A673 (cell line): ENCODE data around the gene GRIK1. TPM values are rescaled to one million over a fixed set of nuclear protein-coding genes. Genes with fewer than 3 reads are reported as not detected.

ENCODE experiments used
- BruUV-seq: library from RNA; stranded (reverse); fragments of 400-500 nt; replicated peaks from 2 replicates; lab custom pipeline; 2021; lab: Mats Ljungman, UMichigan
- CTCF ChIA-PET: fragments of 300-600 bp; sonication (Branson Sonifier 250); formaldehyde crosslinking; loops from one replicate; lab custom pipeline; 2022; ENCODE audit warnings: antibody characterized with exemption; lab: Charles Lee
- POLR2A ChIA-PET: fragments of 300-600 bp; sonication (Branson Sonifier 250); formaldehyde crosslinking; loops from one replicate; lab custom pipeline; 2022; ENCODE audit warnings: antibody characterized with exemption; ENCODE audit not compliant: low non-redundant PET; lab: Charles Lee
- DNase-seq: peaks from one replicate; pipeline ENCODE4 v3.0.0-alpha.2; 2015; ENCODE audit warnings: low spot score
- H3K27ac ChIP-seq: fragments of 200-600 bp; sonication (generic); 2 replicates; pipeline ENCODE4 v1.5.1; 2016; ENCODE audit warnings: mixed run types, low read depth, mild to moderate bottlenecking, mixed read lengths, antibody characterized with exemption, low read length; ENCODE audit not compliant: poor library complexity, severe bottlenecking
- H3K27me3 ChIP-seq: fragments of 200-600 bp; sonication (generic); replicated peaks from 2 replicates; pipeline ENCODE4 v1.6.1; 2017; ENCODE audit warnings: mixed run types, low read depth, mild to moderate bottlenecking, mixed read lengths, antibody characterized with exemption, low read length; ENCODE audit not compliant: insufficient read depth, poor library complexity
- H3K36me3 ChIP-seq: fragments of 200-600 bp; sonication (generic); 2 replicates; pipeline ENCODE4 v1.6.1; 2016; ENCODE audit warnings: mixed run types, mild to moderate bottlenecking, mixed read lengths, antibody characterized with exemption, low read length; ENCODE audit not compliant: insufficient read depth, poor library complexity, severe bottlenecking
- H3K4me1 ChIP-seq: fragments of 200-600 bp; sonication (generic); 2 replicates; pipeline ENCODE4 v1.6.1; 2017; ENCODE audit warnings: mixed run types, mild to moderate bottlenecking, mixed read lengths, antibody characterized with exemption, low read length; ENCODE audit not compliant: insufficient read depth, poor library complexity, severe bottlenecking
- H3K4me3 ChIP-seq: fragments of 200-600 bp; sonication (generic); 2 replicates; pipeline ENCODE4 v1.5.1; 2016; ENCODE audit warnings: low read depth, mixed run types, mild to moderate bottlenecking, mixed read lengths, low read length; ENCODE audit not compliant: poor library complexity, severe bottlenecking
- H3K9me3 ChIP-seq: fragments of 200-600 bp; sonication (generic); 2 replicates; pipeline ENCODE4 v1.6.1; 2016; ENCODE audit warnings: mixed run types, low read depth, mild to moderate bottlenecking, mixed read lengths, antibody characterized with exemption, low read length; ENCODE audit not compliant: poor library complexity, severe bottlenecking
- EZH2 ChIP-seq: fragments of 200-600 bp; sonication (generic); IDR thresholded peaks from 2 replicates; pipeline ENCODE4 v1.6.1; 2017; ENCODE audit warnings: borderline replicate concordance, low read depth, mild to moderate bottlenecking, mixed read lengths, antibody characterized with exemption, low read length; ENCODE audit not compliant: poor library complexity, severe bottlenecking
- intact Hi-C: fragments of 100-400 bp; cut with micrococcal nuclease; formaldehyde crosslinking; loops from one replicate; pipeline ENCODE4 v1.10.0; 2022; ENCODE audit not compliant: unreplicated experiment
- total RNA-seq: library from RNA; stranded (reverse); gene quantifications from 2 replicates; pipeline ENCODE4 v1.2.3, GENCODE V29; 2021
- TF ChIP-seq, protein P1 (sequence below): fragments of 300-800, 200-600 bp; sonication (generic); conservative IDR thresholded peaks from 2 replicates; pipeline ENCODE4 v1.5.1; 2017; ENCODE audit warnings: low read depth, mild to moderate bottlenecking, antibody characterized with exemption, low read length, moderate library complexity, mixed read lengths

Gene GRIK1
- total RNA-seq, 1 experiment from 2014 or later, result 0.67 TPM

DNA sequence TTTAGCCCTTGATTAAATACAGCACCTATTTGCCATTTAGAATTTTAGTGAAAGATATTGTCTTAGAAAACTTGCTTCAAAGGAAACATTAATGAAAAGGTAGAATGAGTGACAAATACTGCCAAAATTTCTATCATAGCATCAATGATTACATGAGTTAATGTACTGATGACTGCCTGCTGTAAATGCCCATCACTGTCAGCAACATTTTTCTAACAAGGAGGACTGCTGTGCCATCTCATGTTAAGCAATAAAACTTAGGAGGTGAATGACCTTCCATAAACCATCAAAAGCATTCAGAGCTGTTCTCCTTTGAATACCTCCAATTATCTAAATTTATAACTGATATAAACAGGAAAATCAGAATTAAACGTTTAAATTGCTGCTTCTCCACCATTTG, 54.3 kb downstream of the GRIK1 start:
- CTCF ChIA-PET, result no interaction called here

DNA sequence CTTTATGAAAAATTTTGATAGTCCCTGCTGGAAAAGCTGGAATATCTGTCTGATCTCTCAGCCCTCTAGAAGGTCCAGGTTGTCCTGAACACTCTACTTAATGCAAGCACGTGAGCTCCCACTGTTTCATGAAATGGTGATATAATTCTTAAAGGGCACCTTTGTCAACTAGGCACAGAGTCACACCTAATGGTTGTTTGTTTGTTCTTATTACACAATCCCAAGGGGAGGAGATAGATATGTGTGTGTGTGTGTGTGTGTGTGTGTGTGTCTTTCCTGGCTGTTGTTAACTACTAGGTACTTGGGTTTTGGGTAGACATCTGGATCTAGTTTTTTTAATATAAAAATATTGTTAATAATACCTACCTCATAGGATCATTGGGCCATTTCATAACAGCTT, 63.9 kb downstream of the GRIK1 start:
- no TSS peak for BruUV-seq
- Histone ChIP-seq H3K4me3 (no peak overlapping the region), H3K4me1 (peaks cover 28% of the 10 kb centered on the region), H3K27me3 (no peaks in the 10 kb centered on the region), H3K27ac (no peak overlapping the region), H3K36me3 (no peaks in the 10 kb centered on the region), H3K9me3 (no peaks in the 10 kb centered on the region)
- TF ChIP-seq, protein P1, sequence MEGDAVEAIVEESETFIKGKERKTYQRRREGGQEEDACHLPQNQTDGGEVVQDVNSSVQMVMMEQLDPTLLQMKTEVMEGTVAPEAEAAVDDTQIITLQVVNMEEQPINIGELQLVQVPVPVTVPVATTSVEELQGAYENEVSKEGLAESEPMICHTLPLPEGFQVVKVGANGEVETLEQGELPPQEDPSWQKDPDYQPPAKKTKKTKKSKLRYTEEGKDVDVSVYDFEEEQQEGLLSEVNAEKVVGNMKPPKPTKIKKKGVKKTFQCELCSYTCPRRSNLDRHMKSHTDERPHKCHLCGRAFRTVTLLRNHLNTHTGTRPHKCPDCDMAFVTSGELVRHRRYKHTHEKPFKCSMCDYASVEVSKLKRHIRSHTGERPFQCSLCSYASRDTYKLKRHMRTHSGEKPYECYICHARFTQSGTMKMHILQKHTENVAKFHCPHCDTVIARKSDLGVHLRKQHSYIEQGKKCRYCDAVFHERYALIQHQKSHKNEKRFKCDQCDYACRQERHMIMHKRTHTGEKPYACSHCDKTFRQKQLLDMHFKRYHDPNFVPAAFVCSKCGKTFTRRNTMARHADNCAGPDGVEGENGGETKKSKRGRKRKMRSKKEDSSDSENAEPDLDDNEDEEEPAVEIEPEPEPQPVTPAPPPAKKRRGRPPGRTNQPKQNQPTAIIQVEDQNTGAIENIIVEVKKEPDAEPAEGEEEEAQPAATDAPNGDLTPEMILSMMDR, result no peak
- no peak for TF ChIP-seq EZH2
- ChIA-PET POLR2A (no interaction called here), CTCF (no interaction called here)
- intact Hi-C loops, result no loop called here
- no peak for DNase-seq

More for the DNA sequence above, 54.3 kb downstream of the GRIK1 start:
- POLR2A ChIA-PET, result no interaction called here
- Histone ChIP-seq H3K4me1 (peaks cover 11% of the 10 kb centered on the region), H3K9me3 (no peaks in the 10 kb centered on the region), H3K36me3 (no peaks in the 10 kb centered on the region), H3K27me3 (no peaks in the 10 kb centered on the region), H3K4me3 (no peak overlapping the region), H3K27ac (no peak overlapping the region)
- intact Hi-C loops, result no loop called here
- BruUV-seq, result no TSS peak
- DNase-seq, result no peak
- TF ChIP-seq EZH2, result no peak
- TF ChIP-seq, protein P1, result no peak

DNA sequence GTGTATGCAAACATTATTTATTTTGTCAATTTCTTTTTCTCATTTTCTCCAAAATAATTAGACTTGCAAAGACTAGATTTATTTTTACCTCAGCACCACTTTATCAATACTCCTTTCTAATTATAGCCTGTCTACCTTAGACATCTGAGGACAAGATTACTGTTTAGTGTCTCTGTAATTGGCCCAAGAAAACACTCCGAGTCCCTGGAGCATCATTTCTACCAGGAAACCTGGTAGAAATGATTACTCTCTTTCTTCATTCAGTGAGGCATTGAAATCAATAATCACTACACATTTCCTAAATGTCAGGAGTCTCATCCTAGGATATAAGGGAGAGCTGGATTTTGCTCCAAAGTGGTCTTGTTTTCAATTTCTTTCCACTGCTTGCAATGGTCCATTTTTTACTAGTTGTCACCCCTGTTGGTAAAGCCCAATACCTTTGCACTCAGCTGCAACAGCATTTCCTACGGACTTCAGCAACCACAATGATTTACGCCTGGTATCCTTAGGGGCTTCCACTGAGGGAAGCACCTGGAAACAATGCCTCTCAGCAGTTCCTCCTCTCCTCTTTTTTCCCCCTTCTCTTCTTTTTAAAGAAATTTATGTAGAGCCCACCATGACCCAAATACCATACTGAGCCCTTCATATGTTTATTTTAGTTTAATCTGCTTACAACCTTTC, 64.6 kb downstream of the GRIK1 start:
- Histone ChIP-seq H3K27me3 (no peaks in the 10 kb centered on the region), H3K4me3 (no peak overlapping the region)

More for the DNA sequence above, 64.6 kb downstream of the GRIK1 start:
- no peaks in the 10 kb centered on the region for H3K36me3 ChIP-seq
- no peak for DNase-seq
- no peaks in the 10 kb centered on the region for H3K9me3 ChIP-seq
- ChIA-PET CTCF (no interaction called here), POLR2A (no interaction called here)
- H3K4me1 ChIP-seq, result peaks cover 22% of the 10 kb centered on the region
- no TSS peak for BruUV-seq
- H3K27ac ChIP-seq, result no peak overlapping the region
- TF ChIP-seq EZH2, result no peak
- TF ChIP-seq, protein P1, result no peak
- intact Hi-C loops, result no loop called here
